ENCODE measurements around the gene MAP4K4.

The MAP4K4 gene

DNA sequence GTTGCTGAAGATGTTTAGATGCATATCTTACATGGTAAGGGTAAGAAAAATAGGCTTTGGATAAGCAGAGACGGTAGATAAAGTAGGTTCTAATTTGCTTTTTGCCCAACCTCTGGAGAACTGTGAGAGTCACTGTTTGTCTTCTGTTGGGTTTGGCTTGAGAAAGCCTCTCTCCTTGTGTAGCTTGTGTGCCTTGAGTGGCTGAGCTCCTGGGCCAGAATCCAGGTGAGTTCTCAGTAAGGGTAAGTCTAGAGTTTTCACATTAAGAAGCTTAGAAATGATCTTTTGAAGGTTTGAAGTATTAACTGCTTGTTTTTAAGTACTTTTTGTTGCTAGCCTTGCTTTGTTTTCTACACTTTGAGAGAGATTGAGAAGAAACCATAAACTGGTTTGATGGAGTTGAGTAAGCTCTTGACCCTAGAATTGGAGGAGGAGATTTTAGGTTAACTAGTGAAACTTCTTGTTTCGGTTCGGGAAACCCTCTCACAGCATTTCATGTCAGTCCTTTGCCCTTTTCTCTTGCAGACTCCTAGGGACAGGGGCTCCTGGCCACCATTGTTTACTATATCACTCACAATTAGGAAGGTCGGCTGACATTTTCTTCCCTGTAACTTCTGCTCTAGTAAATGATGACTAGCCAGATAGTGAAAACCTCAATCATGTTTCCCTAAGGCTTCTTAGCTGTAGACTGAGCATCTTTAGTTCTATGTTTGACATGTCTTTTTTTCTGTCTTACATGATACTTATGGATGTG is 26.0 kb downstream of the MAP4K4 start:
- H3K9me3 ChIP-seq (ENCODE audit: insufficient read depth, low read length), result no peaks in the 10 kb centered on the region
- H3K4me3 ChIP-seq (ENCODE audit: insufficient read depth, low read length, poor library complexity, severe bottlenecking), result peak overlapping the region; percentile 37
- peaks cover 100% of the 10 kb centered on the region for H3K79me2 ChIP-seq (ENCODE audit: insufficient read depth, low read length)
- peak overlapping the region; percentile 54 for H3K9ac ChIP-seq (ENCODE audit: low read length)
- no peaks in the 10 kb centered on the region for H3K9me2 ChIP-seq (replicated peaks; ENCODE audit: insufficient read depth, low read length)
- H2AFZ ChIP-seq (ENCODE audit: low read depth, low read length, severe bottlenecking), result no peak overlapping the region
- peaks cover 3% of the 10 kb centered on the region; the same call in 1 of the 2 replicates for H4K20me1 ChIP-seq (ENCODE audit: low read depth, low read length)
- H3K27me3 ChIP-seq (ENCODE audit: low read length), result no peaks in the 10 kb centered on the region
- H3K36me3 ChIP-seq (ENCODE audit: low read length), result no peaks in the 10 kb centered on the region
- peak overlapping the region; percentile 77 for H3K4me2 ChIP-seq (ENCODE audit: low read depth, low read length, poor library complexity, severe bottlenecking)
- H3K27ac ChIP-seq (ENCODE audit: low read depth, low read length), result peak overlapping the region; percentile 93
- TF ChIP-seq EZH2phosphoT487 (conservative IDR thresholded peaks at IDR 0.05; ENCODE audit: low read length), result no peak
- TF ChIP-seq, protein P1, sequence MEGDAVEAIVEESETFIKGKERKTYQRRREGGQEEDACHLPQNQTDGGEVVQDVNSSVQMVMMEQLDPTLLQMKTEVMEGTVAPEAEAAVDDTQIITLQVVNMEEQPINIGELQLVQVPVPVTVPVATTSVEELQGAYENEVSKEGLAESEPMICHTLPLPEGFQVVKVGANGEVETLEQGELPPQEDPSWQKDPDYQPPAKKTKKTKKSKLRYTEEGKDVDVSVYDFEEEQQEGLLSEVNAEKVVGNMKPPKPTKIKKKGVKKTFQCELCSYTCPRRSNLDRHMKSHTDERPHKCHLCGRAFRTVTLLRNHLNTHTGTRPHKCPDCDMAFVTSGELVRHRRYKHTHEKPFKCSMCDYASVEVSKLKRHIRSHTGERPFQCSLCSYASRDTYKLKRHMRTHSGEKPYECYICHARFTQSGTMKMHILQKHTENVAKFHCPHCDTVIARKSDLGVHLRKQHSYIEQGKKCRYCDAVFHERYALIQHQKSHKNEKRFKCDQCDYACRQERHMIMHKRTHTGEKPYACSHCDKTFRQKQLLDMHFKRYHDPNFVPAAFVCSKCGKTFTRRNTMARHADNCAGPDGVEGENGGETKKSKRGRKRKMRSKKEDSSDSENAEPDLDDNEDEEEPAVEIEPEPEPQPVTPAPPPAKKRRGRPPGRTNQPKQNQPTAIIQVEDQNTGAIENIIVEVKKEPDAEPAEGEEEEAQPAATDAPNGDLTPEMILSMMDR (IDR thresholded peaks at IDR 0.05; ENCODE audit: insufficient read depth, low read length, poor library complexity, severe bottlenecking), result no peak
- H3F3A ChIP-seq (ENCODE audit: insufficient read depth), result peaks cover 48% of the 10 kb centered on the region

DNA sequence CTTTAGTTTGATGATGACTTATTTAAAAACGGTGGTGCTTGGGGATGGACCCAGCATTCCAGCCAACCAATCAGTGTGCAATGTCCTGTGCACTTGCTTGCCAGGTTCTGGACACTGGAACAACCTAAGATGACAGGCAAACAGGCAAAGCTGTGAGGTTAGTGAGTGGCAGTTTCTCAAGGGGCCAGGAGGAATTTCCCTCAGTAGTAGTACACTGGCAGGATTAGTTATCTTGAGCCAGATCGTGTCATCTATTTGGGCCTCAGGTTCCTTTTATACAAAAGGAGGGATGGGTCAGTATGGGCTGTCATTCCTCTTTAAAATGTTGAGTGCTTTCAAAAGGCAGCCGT is 26.6 kb downstream of the MAP4K4 start:
- Histone ChIP-seq H2AFZ (ENCODE audit: low read depth, low read length, severe bottlenecking) (no peak overlapping the region), H4K20me1 (ENCODE audit: low read depth, low read length) (peaks cover 3% of the 10 kb centered on the region; the same call in 1 of the 2 replicates), H3K9me2 (replicated peaks; ENCODE audit: insufficient read depth, low read length) (no peaks in the 10 kb centered on the region), H3K9me3 (ENCODE audit: insufficient read depth, low read length) (no peaks in the 10 kb centered on the region), H3K4me2 (ENCODE audit: low read depth, low read length, poor library complexity, severe bottlenecking) (peak overlapping the region; percentile 77), H3K27ac (ENCODE audit: low read depth, low read length) (peak overlapping the region; percentile 93), H3K9ac (ENCODE audit: low read length) (peak overlapping the region; percentile 54), H3K36me3 (ENCODE audit: low read length) (no peaks in the 10 kb centered on the region), H3K27me3 (ENCODE audit: low read length) (no peaks in the 10 kb centered on the region), H3K79me2 (ENCODE audit: insufficient read depth, low read length) (peaks cover 100% of the 10 kb centered on the region), H3K4me3 (ENCODE audit: insufficient read depth, low read length, poor library complexity, severe bottlenecking) (no peak overlapping the region), H3F3A (ENCODE audit: insufficient read depth) (peaks cover 42% of the 10 kb centered on the region)
- TF ChIP-seq EZH2phosphoT487 (conservative IDR thresholded peaks at IDR 0.05; ENCODE audit: low read length), result no peak
- TF ChIP-seq, protein P1 (IDR thresholded peaks at IDR 0.05; ENCODE audit: insufficient read depth, low read length, poor library complexity, severe bottlenecking), result no peak

DNA sequence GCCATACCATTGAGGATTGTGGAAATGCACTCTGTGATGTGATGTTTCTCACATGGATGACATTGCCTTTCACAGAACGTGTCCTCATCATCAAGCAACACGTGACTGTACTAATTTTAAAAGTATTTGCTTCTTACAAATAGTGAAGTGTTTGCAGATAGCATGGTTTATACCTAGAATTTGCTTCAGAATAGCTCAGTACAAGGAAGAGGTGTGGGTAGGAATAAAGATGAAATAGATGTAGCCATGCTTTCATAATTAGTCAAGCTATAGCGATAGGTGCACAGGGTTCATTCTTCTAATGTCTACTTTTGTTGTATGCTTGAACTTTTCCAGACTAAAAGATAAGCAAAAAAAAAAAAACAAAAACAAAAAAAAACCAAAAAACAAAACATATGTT is 27.5 kb downstream of the MAP4K4 start:
- Histone ChIP-seq H3K36me3 (ENCODE audit: low read length) (no peaks in the 10 kb centered on the region), H3K27me3 (ENCODE audit: low read length) (no peaks in the 10 kb centered on the region), H2AFZ (ENCODE audit: low read depth, low read length, severe bottlenecking) (no peak overlapping the region), H3K79me2 (ENCODE audit: insufficient read depth, low read length) (peaks cover 100% of the 10 kb centered on the region), H3K9me3 (ENCODE audit: insufficient read depth, low read length) (no peaks in the 10 kb centered on the region), H3F3A (ENCODE audit: insufficient read depth) (peaks cover 39% of the 10 kb centered on the region), H3K4me3 (ENCODE audit: insufficient read depth, low read length, poor library complexity, severe bottlenecking) (no peak overlapping the region), H4K20me1 (ENCODE audit: low read depth, low read length) (peaks cover 3% of the 10 kb centered on the region; the same call in 1 of the 2 replicates), H3K9me2 (replicated peaks; ENCODE audit: insufficient read depth, low read length) (no peaks in the 10 kb centered on the region), H3K4me2 (ENCODE audit: low read depth, low read length, poor library complexity, severe bottlenecking) (peak overlapping the region; percentile 77), H3K27ac (ENCODE audit: low read depth, low read length) (peak overlapping the region; percentile 93; the same call in 1 of the 2 replicates), H3K9ac (ENCODE audit: low read length) (peak overlapping the region; percentile 54; the same call in 1 of the 2 replicates)
- no peak for TF ChIP-seq EZH2phosphoT487 (conservative IDR thresholded peaks at IDR 0.05; ENCODE audit: low read length)
- TF ChIP-seq, protein P1 (IDR thresholded peaks at IDR 0.05; ENCODE audit: insufficient read depth, low read length, poor library complexity, severe bottlenecking), result no peak
